Gastroesophageal sphincter (tissue), 3 donors: ENCODE measurements around the gene SDF2.
A peak's percentile ranks its signal among the peaks of the same experiment; 100 is the strongest.

ENCODE experiments used
- EP300 ChIP-seq: sonication (generic); formaldehyde crosslinking; IDR thresholded peaks from one replicate; pipeline ENCODE4 v1.6.1; 2017; ENCODE audit warnings: antibody characterized with exemption, mild to moderate bottlenecking
- POLR2A ChIP-seq, 2 donors: fragments of 450-650 bp; IDR thresholded peaks; one replicate each; pipeline ENCODE4 v1.6.1; 2017; ENCODE audit warnings: antibody characterized with exemption in 2 of 2, mild to moderate bottlenecking in 2 of 2, moderate library complexity in 1 of 2
- TF ChIP-seq, protein P1 (sequence below), 4 experiments: fragments of 200-600 bp in 2 of 4; fragments of 450-650 bp in 2 of 4; sonication (generic) in 1 of 4; IDR thresholded peaks; one replicate each; pipeline ENCODE4 v1.5.1; 2017 to 2019; ENCODE audit warnings: antibody characterized with exemption in 4 of 4, mild to moderate bottlenecking in 2 of 4, moderate library complexity in 2 of 4

DNA sequence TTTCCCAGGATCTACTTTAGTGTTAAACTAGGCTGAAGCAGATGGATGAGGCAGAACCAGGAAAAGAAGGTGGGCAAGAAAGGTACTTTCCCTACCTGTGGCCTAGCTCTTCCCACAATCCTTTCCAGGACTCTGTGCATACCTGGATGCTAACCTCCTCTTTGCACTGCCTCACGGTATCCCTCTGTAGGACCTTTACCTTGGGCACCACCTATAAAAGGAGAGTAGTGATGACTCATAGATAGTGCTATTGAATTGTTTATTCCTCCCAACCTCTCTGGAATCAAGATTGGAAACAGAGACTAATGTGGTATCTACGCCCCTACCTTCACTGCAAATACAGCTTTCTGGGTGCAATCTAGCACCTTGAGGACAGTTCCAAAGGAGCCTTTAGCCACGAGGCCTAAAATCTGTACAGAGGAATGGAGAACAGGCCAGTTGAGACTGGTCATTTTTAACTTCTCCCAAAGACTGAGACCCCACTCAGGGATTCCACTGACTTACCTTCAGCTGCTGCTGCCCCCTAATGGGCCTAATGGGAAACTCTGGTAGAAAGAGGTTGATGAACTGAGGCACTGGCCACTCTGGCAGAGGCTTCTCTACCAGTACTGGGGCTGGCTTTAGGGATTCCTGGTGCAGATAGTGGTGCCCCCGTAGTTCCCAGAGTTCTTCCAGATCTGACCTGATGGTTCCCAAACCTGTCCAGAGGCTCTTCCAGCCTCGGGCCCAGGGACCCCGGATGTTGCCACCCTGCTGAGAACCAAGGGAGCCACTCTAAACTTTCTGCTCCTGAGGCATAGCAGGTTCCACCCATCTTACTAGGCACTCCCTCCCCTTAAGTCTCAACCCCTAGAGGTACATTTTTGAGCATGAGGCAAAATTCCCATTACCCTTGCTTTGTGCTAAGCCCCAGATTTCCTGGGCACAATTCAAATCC is 48.5 kb downstream of the SDF2 start:
- TF ChIP-seq POLR2A (IDR thresholded peaks at IDR 0.05) (no peak), EP300 (no peak)
- TF ChIP-seq, protein P1, sequence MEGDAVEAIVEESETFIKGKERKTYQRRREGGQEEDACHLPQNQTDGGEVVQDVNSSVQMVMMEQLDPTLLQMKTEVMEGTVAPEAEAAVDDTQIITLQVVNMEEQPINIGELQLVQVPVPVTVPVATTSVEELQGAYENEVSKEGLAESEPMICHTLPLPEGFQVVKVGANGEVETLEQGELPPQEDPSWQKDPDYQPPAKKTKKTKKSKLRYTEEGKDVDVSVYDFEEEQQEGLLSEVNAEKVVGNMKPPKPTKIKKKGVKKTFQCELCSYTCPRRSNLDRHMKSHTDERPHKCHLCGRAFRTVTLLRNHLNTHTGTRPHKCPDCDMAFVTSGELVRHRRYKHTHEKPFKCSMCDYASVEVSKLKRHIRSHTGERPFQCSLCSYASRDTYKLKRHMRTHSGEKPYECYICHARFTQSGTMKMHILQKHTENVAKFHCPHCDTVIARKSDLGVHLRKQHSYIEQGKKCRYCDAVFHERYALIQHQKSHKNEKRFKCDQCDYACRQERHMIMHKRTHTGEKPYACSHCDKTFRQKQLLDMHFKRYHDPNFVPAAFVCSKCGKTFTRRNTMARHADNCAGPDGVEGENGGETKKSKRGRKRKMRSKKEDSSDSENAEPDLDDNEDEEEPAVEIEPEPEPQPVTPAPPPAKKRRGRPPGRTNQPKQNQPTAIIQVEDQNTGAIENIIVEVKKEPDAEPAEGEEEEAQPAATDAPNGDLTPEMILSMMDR (IDR thresholded peaks at IDR 0.05) = peak in 3 of 4 experiments; percentile 50 to 69 (median 53)
